Esophagus muscularis mucosa (tissue), 4 donors: ENCODE results near the gene CSGALNACT2. TPM values are rescaled to one million over a fixed set of nuclear protein-coding genes. Genes with fewer than 3 reads are reported as not detected.
A peak's percentile ranks its signal among the peaks of the same experiment; 100 is the strongest.

Source experiments
- DNase-seq: peaks from one replicate; pipeline ENCODE4 v3.0.0-alpha.2; 2017; ENCODE audit errors: extremely low spot score
- H3K27ac ChIP-seq, 4 donors: fragments of 200-600 bp; sonication (generic); replicated peaks in 1 of 4; 1 replicate in 3 of 4; 2 replicates in 1 of 4; pipeline ENCODE4 v1.5.1; 2016 to 2019; ENCODE audit warnings: mild to moderate bottlenecking in 1 of 4
- H3K27me3 ChIP-seq, 4 donors: fragments of 200-600 bp; sonication (generic); one replicate each; pipeline versions ENCODE4 v1.5.1 to v1.6.0; 2016 to 2019
- H3K36me3 ChIP-seq, 4 donors: fragments of 200-600 bp; sonication (generic); one replicate each; pipeline ENCODE4 v1.5.1; 2016 to 2019
- H3K4me1 ChIP-seq, 4 donors: fragments of 200-600 bp; sonication (generic); one replicate each; pipeline ENCODE4 v1.5.1; 2016 to 2019
- H3K4me3 ChIP-seq, 4 donors: fragments of 200-600 bp; sonication (generic); 1 replicate in 2 of 4; 2 replicates in 2 of 4; pipeline ENCODE4 v1.5.1; 2016 to 2019; ENCODE audit warnings: mild to moderate bottlenecking in 4 of 4, moderate library complexity in 1 of 4
- H3K9me3 ChIP-seq, 4 donors: fragments of 200-600 bp; sonication (generic); 1 replicate in 3 of 4; 2 replicates in 1 of 4; pipeline ENCODE4 v1.5.1; 2016 to 2019
- CTCF ChIP-seq, 3 experiments: fragments of 200-600 bp in 2 of 3; fragments of 450-650 bp in 1 of 3; sonication (generic) in 2 of 3; IDR thresholded peaks; one replicate each; pipeline ENCODE4 v1.5.1; 2017 to 2019; ENCODE audit warnings: antibody characterized with exemption in 3 of 3, mild to moderate bottlenecking in 2 of 3, moderate library complexity in 1 of 3
- EP300 ChIP-seq: sonication (generic); formaldehyde crosslinking; IDR thresholded peaks from one replicate; pipeline ENCODE4 v1.6.1; 2017; ENCODE audit warnings: antibody characterized with exemption
- POLR2A ChIP-seq: fragments of 450-650 bp; IDR thresholded peaks from one replicate; pipeline ENCODE4 v1.6.1; 2017; ENCODE audit warnings: antibody characterized with exemption, moderate library complexity, mild to moderate bottlenecking, low read depth
- POLR2AphosphoS5 ChIP-seq, 2 donors: sonication (generic); formaldehyde crosslinking; IDR thresholded peaks; one replicate each; pipeline ENCODE4 v1.6.1; 2017; ENCODE audit warnings: antibody characterized with exemption in 2 of 2
- WGBS: methylation state at CpG from one replicate; pipeline ENCODE4 v1.1.5; 2018; 5-methylcytosine and 5-hydroxymethylcytosine counted together
- intact Hi-C: fragments of 100-400 bp; cut with DNase I; formaldehyde crosslinking; loops from one replicate; pipeline ENCODE4 v1.15.1; 2023
- total RNA-seq, 4 donors: library from RNA; depleted of rRNA; stranded (reverse); fragments of >200 nt; gene quantifications; one replicate each; pipeline versions ENCODE4 v1.1.0 to v1.2.1, GENCODE V29; 2016

The CSGALNACT2 gene
- total RNA-seq, 4 donors from 2014 or later = 25.6 to 39.5 (median 33.9) TPM

- Histone ChIP-seq H3K4me3 (no peak overlapping the region), H3K27ac (no peak overlapping the region), H3K36me3 (no peaks in the 10 kb centered on the region), H3K9me3 (no peaks in the 10 kb centered on the region), H3K27me3 (peaks cover 0 to 25% (median 4%) of the 10 kb centered on the region in 4 donors), H3K4me1 (peaks cover 10 to 23% (median 17%) of the 10 kb centered on the region in 4 donors)
- WGBS = 92% methylated on average over 8 of the region's 14 CpGs
- intact Hi-C loops = no loop called here
- TF ChIP-seq POLR2A = no peak
- no peak for TF ChIP-seq CTCF (IDR thresholded peaks at IDR 0.05)
- no peak for TF ChIP-seq EP300
- TF ChIP-seq POLR2AphosphoS5 (IDR thresholded peaks at IDR 0.05) = no peak
- DNase-seq = no peak
Measured at GRCh38 chr10:43204042-43204942, 66.0 kb downstream of the CSGALNACT2 start.

GRCh38 chr10:43204943-43205671 lies 66.9 kb downstream of the CSGALNACT2 start:
- Histone ChIP-seq H3K27ac (no peak overlapping the region), H3K9me3 (no peaks in the 10 kb centered on the region), H3K27me3 (peaks cover 0 to 17% (median 4%) of the 10 kb centered on the region in 4 donors), H3K36me3 (no peaks in the 10 kb centered on the region), H3K4me3 (no peak overlapping the region), H3K4me1 (peaks cover 10 to 23% (median 17%) of the 10 kb centered on the region in 4 donors)
- intact Hi-C loops = no loop called here
- no peak for TF ChIP-seq EP300
- no peak for TF ChIP-seq POLR2AphosphoS5 (IDR thresholded peaks at IDR 0.05)
- TF ChIP-seq POLR2A = no peak
- peak; percentile 43 to 61 (median 55) for TF ChIP-seq CTCF (IDR thresholded peaks at IDR 0.05)
- no peak for DNase-seq
- 50% methylated on average over 4 of the region's 11 CpGs for WGBS

GRCh38 chr10:43205681-43206390 lies 67.6 kb downstream of the CSGALNACT2 start:
- no peak for DNase-seq
- Histone ChIP-seq H3K4me1 (peaks cover 10 to 23% (median 17%) of the 10 kb centered on the region in 4 donors), H3K27ac (no peak overlapping the region), H3K36me3 (no peaks in the 10 kb centered on the region), H3K9me3 (no peaks in the 10 kb centered on the region), H3K4me3 (no peak overlapping the region), H3K27me3 (peaks cover 0 to 10% (median 4%) of the 10 kb centered on the region in 4 donors)
- intact Hi-C loops = no loop called here
- 84% methylated on average over 10 of the region's 20 CpGs for WGBS
- TF ChIP-seq EP300 (no peak), POLR2AphosphoS5 (IDR thresholded peaks at IDR 0.05) (no peak), CTCF (IDR thresholded peaks at IDR 0.05) (no peak), POLR2A (no peak)

- Histone ChIP-seq H3K36me3 (no peaks in the 10 kb centered on the region), H3K9me3 (no peaks in the 10 kb centered on the region), H3K27me3 (peaks cover 0 to 13% (median 4%) of the 10 kb centered on the region in 4 donors), H3K27ac (no peak overlapping the region), H3K4me3 (no peak overlapping the region), H3K4me1 (peaks cover 10 to 21% (median 15%) of the 10 kb centered on the region in 4 donors)
- 95% methylated on average over 4 of the region's 13 CpGs for WGBS
- no peak for TF ChIP-seq EP300
- TF ChIP-seq CTCF (IDR thresholded peaks at IDR 0.05) = no peak
- no peak for TF ChIP-seq POLR2A
- no peak for TF ChIP-seq POLR2AphosphoS5 (IDR thresholded peaks at IDR 0.05)
- intact Hi-C loops = no loop called here
- DNase-seq = no peak
Measured at GRCh38 chr10:43206391-43207235, 68.4 kb downstream of the CSGALNACT2 start.
